Germinal center (tissue), 1 donor: ENCODE measurements around the gene OR13A1.
"Not testable (repeated sequence)": the region's sequence is repeated elsewhere in the genome, so short reads cannot be mapped to it uniquely, and the experiment has no call there.

Experiments used
- DNase-seq: peaks from one replicate; pipeline ENCODE4 v3.0.0; 2012; ENCODE audit warnings: mixed read lengths, low spot score

The OR13A1 gene

DNA sequence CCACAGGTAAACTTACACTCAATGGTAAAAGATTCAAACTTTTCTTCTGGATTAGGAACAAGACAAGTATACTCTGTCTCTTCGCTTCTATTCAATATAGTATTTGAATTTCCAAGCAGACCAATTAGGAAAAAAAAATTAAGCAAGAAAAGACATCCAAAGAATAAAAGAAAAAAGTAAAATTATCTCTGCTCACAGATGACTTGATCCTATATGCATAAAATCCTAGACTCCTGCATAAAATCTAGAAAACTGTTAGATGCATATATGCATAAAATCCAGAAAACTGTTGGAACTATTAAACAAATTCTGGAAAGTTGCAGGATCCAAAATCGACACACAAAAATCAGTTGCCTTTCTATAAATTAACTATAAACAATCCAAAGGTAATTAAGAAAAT, at the start of gene OR13A1:
OR13A1 (minus strand) TSS at position 101 of the 400 bp plus-strand sequence. CDS start 11,186 bp downstream, outside the sequence.
- no peak for DNase-seq

GRCh38 chr10:45361983-45362799, 46.8 kb upstream of the OR13A1 start:
- DNase-seq: not testable (repeated sequence)

DNA sequence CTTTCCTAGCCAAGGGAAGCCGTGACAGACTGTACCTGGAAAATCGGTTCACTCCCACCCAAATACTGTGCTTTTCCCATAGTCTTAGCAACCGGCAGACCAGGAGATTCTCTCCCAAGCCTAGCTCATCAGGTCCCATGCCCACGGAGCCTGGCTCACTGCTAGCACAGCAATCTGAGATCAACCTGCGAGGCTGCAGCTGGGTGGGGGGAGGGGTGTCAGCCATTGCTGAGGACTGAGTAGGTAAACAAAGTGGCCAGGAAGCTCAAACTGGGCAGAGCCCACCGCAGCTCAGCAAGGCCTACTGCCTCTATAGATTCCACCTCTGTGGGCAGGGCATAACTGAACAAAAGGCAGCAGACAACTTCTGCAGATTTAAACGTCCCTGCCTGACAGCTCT, 43.6 kb upstream of the OR13A1 start:
- DNase-seq: not testable (repeated sequence)

DNA sequence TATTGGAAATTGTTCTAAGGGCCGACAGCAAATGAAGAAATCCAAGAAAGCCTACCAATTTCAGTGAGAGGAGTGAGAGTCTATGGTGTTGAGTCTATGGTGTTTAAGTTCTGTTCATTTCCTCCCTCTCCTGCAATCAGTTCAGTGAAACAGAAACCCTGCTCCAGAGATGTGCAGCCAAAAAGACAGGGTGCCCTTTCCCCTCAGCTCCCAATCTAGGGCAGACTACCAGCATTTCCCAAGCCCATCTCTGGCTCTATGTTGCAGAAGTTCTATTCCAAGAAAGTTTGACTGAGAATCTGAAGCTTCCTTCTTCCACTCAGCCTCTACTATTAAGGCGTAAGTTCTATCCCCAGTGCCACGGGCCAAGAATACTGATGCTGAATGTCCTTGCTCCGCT, 40.1 kb upstream of the OR13A1 start:
- no peak for DNase-seq

- no peak for DNase-seq
Observed at GRCh38 chr10:45354261-45354660, 38.9 kb upstream of the OR13A1 start.

DNA sequence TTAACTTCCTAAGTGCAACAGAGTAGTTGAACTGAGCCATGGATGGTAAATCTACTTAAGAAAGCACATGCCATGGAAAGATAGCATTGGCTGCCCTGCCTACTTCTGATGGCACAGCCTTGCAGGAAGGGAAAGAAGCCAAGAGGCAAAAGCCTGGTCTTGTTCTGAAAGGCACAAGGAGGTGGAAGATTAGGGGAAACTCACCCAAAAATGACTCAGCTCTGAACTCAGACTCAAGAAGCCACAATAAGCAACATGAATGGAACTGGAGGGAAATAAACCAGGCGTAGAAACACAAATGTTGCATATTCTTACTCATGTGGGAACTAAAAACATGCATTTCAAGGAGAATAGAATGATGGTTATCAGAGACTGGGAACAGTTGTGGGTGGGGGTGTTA, 37.8 kb upstream of the OR13A1 start:
- DNase-seq: no peak

DNA sequence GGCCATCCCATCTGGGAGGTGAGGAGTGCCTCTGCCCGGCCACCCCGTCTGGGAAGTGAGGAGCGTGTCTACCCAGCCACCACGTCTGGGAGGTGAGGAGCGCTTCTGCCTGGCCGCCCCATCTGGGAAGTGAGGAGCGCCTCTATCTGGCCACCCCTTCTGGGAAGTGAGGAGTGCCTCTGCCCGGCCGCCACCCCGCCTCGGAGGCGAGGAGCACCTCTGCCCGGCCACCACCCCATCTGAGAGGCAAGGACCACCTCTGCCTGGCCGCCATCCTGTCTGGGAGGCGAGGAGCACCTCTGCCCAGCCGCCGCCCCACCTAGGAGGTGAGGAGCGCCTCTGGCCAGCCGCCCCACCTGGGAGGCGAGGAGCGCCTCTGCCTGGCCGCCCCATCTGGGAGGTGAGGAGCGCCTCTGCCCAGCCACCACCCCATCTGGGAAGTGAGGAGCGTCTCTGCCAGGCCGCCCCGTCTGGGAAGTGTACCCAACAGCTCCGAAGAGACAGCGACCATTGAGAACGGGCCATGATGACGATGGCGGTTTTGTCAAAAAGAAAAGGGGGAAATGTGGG, 32.9 kb upstream of the OR13A1 start:
- DNase-seq: not testable (repeated sequence)

DNA sequence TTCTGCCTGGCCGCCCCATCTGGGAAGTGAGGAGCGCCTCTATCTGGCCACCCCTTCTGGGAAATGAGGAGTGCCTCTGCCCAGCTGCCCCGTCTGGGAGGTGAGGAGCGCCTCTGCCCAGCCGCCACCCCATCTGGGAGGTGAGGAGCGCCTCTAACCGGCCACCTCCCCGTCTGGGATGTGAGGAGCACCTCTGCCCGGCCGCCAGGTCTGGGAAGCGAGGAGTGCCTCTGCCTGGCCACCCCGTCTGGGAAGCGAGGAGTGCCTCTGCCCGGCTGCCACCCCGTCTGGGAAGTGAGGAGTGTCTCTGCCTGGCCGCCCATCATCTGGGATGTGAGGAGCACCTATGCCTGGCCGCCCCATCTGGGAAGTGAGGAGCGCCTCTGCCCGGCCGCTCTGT, 32.1 kb upstream of the OR13A1 start:
- DNase-seq: not testable (repeated sequence)

- DNase-seq: not testable (repeated sequence)
Observed at GRCh38 chr10:45346652-45347335, 31.4 kb upstream of the OR13A1 start.

- not testable (repeated sequence) for DNase-seq
Observed at GRCh38 chr10:45340420-45340819, 25.0 kb upstream of the OR13A1 start.

GRCh38 chr10:45339894-45340293, 24.5 kb upstream of the OR13A1 start:
- DNase-seq: no peak

GRCh38 chr10:45331824-45332223, 16.4 kb upstream of the OR13A1 start:
- DNase-seq: not testable (repeated sequence)

DNA sequence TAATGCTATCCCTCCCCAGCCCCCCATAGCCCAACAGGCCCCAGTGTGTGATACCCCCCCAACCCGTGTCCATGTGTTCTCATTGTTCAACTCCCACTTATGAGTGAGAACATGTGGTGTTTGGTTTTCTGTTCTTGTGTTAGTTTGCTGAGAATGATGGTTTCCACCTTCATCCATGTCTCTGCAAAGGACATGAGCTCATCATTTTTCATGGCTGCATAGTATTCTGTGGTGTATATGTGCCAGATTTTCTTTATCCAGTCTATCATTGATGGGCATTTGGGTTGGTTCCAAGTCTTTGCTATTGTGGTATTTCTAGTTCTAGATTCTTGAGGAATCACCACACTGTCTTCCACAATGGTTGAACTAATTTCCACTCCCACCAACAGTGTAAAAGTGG, 11.5 kb upstream of the OR13A1 start:
- DNase-seq: not testable (repeated sequence)

DNA sequence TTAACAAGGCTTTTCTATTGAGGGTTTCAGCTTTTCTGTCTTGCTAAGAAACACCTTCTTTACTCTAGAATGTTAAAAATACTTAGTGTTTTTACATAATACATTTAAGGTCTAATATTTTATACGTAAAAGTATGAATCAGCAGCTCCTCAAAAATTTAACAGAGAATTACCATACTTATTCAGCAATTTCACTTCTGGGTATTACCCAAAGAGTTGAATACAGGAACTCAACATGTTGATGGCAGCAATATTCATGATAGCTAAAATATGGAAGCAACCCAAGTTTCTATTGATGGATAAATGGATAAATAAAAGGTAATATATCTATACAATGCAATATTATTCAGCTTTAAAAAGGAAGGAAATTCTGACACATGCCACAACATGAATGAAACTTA, 9.7 kb upstream of the OR13A1 start:
- no peak for DNase-seq

DNA sequence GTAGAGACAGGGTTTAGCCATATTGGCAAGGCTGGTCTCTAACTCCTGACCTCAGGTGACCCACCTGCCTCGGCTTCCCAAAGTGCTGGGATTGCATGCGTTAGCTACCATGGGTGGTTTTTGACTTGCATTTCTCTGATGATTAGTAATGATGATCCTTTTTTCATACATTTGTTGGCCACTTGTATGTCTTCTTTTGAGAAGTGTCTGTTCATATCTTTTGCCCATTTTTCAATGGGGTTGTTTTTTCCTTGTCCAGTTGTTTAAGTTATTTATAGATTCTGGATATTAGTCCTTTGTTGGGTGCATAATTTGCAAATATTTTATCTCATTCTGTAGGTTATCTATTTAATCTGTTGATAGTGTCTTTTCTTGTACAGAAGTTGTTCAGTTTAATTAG, 4.3 kb upstream of the OR13A1 start:
- DNase-seq: no peak

DNA sequence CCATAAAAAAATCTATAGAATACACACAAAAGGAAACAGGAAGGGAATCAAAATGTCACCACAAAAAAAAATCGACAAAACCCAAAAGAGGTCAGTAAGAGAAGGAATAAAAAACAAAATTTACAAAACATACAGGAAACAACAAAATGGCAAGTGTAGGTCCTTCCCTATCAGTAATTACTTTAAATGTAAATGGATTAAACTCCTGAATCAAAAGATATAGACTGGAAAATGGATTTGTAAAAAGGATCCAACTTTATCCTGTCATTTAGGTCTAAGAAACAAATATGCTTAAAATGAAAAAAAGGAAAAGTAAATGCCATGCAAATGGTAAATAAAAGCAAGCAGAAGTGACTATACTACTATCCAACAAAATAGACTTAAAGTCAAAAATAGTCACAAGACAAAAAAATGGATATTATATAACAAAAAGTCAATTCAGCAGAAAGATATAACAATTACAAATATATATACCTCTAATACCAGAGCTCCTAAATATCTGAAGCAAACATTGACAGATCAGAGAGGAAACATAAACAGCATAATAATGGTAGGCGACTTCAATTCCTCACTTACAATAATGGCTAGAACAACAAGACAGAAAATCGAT, 2.0 kb downstream of the OR13A1 start:
- DNase-seq: no peak

GRCh38 chr10:45308707-45309106, 6.7 kb downstream of the OR13A1 start:
- DNase-seq: no peak

DNA sequence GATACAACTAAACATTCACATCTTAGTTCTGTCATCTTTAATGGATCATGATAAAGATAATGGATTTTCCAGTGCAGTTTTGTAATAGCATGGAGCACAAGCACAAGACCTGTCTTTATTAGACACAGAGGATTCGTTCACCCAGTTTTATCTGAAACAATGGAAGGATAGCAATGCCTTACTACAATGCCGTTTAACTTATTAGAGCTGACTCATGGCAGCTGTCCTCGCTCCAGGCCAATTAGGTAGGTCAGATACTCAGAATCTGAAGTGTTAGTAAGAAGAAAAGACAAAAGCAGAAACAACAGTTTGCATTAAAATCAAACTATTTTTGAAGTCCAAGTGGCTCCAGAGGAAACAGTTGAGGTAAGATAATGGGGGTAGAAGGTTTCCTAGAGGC, 12.8 kb downstream of the OR13A1 start:
- no peak for DNase-seq

DNA sequence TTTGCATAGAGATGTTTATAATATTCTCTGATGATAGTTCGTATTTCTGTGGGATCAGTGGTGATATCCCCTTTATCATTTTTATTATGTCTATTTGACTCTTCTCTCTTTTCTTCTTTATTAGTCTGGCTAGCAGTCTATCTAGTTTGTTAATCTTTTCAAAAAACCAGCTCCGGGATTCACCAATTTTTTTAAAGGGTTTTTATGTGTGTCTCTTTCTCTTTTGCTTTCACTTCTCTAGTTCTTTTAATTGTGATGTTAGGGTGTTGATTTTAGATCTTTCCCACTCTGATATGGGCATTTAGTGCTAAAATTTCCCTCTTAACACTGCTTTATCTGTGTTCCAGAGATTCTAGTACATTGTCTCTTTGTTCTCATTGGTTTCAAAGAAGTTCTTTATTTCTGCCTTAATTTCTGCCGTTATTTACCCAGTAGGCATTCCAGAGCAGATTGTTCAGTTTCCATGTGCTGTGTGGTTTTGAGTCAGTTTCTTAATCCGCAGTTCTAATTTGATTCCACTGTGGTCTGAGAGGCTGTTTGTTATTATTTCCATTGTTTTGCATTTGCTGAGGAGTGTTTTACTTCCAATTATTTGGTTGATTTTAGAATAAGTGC, 17.0 kb downstream of the OR13A1 start:
- DNase-seq: not testable (repeated sequence)

- DNase-seq: no peak
Observed at GRCh38 chr10:45294681-45295080, 20.7 kb downstream of the OR13A1 start.

GRCh38 chr10:45286980-45287379, 28.4 kb downstream of the OR13A1 start:
- DNase-seq: no peak

DNA sequence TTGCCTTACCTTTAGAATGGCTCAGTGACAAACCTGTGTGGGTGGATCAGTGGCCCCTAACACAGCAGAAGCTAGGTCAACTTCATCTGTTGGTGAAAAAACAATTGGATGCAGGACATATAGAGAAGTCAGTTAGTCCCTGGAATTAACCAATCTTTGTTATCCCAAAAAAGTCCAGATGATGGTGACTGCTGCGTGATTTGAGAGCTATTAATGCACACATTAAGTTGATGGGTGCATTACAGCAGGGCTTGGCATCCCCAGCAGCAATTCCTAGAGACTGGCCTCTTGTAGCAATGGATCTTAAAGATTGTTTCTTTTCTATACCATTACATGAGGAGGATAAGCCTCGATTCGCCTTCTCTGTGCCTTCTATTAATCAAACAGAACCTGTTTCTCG, 33.3 kb downstream of the OR13A1 start:
- no peak for DNase-seq
